ENCODE data around the gene MYH7. TPM values are rescaled to one million over a fixed set of nuclear protein-coding genes. Genes with fewer than 3 reads are reported as not detected.

MYH7 gene
- total RNA-seq, 1 donor from 2014 or later: not detected

- peaks cover 9% of the 10 kb centered on the region for H3K9me3 Mint-ChIP-seq (ENCODE audit: unreplicated experiment)
- no peak for DNase-seq
- peaks cover 8% of the 10 kb centered on the region for H3K4me1 Mint-ChIP-seq (ENCODE audit: low read depth, unreplicated experiment)
- no peak overlapping the region for H3K27ac Mint-ChIP-seq (ENCODE audit: unreplicated experiment)
- no peaks in the 10 kb centered on the region for H3K36me3 Mint-ChIP-seq (ENCODE audit: unreplicated experiment)
- peaks cover 9% of the 10 kb centered on the region for H3K27me3 Mint-ChIP-seq (ENCODE audit: unreplicated experiment)
- H3K4me3 Mint-ChIP-seq (ENCODE audit: unreplicated experiment): no peak overlapping the region
- TF ChIP-seq, protein P1, sequence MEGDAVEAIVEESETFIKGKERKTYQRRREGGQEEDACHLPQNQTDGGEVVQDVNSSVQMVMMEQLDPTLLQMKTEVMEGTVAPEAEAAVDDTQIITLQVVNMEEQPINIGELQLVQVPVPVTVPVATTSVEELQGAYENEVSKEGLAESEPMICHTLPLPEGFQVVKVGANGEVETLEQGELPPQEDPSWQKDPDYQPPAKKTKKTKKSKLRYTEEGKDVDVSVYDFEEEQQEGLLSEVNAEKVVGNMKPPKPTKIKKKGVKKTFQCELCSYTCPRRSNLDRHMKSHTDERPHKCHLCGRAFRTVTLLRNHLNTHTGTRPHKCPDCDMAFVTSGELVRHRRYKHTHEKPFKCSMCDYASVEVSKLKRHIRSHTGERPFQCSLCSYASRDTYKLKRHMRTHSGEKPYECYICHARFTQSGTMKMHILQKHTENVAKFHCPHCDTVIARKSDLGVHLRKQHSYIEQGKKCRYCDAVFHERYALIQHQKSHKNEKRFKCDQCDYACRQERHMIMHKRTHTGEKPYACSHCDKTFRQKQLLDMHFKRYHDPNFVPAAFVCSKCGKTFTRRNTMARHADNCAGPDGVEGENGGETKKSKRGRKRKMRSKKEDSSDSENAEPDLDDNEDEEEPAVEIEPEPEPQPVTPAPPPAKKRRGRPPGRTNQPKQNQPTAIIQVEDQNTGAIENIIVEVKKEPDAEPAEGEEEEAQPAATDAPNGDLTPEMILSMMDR (IDR thresholded peaks at IDR 0.05; ENCODE audit: partially characterized antibody, unreplicated experiment): no peak
These were observed 63.6 kb downstream of the MYH7 start for GRCh38 chr14:23371865-23372264.

DNA sequence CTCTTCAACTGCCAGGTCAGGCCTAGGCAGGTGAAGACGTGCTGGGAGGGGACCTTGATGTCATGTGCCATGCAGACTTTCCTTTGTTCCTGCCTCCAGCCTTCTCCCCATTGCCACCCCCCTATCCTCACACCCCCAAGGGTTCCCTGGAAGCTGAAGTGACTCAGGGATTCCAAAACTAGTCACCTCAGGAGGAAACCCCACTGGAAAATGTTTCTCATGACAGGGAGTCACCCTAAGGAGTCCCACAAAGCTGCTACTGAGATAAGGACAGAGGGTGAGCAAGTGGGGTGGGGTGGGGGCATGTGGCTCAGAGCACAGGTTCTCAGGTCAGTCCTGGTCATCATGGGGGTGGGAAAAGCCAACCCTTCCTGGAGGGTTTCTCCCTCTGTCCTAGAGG is 65.2 kb downstream of the MYH7 start:
- Mint-ChIP-seq H3K4me1 (ENCODE audit: low read depth, unreplicated experiment) (peaks cover 7% of the 10 kb centered on the region), H3K27me3 (ENCODE audit: unreplicated experiment) (peaks cover 12% of the 10 kb centered on the region), H3K36me3 (ENCODE audit: unreplicated experiment) (no peaks in the 10 kb centered on the region), H3K27ac (ENCODE audit: unreplicated experiment) (no peak overlapping the region), H3K4me3 (ENCODE audit: unreplicated experiment) (no peak overlapping the region), H3K9me3 (ENCODE audit: unreplicated experiment) (peaks cover 10% of the 10 kb centered on the region)
- no peak for DNase-seq
- TF ChIP-seq, protein P1 (IDR thresholded peaks at IDR 0.05; ENCODE audit: partially characterized antibody, unreplicated experiment): no peak

DNA sequence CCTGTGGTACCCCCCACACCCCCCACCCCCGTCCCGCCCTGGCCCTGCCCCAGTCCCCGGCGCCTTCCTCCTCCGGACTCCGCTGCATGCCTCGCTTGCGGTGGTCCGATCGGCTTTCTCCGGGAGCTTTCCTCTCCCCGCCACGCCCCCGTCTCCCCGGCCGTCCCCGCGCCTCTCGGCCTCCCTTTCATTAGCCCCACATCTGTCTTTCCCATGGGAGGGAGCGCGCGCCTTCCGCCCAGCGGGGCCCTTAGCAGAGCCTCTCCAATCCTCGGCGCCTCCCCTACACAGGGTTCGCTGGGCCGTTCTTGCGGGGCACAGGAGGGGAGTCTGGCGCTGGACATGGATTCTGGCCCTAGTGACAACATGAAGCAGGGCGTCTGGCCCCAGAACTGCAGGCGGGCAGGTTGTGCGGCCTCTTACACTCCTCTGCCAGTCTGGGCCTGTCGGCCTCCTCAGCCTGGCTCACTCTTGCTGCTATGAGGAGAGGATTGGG is 69.0 kb downstream of the MYH7 start:
- peak overlapping the region; percentile 88 for H3K27ac Mint-ChIP-seq (ENCODE audit: unreplicated experiment)
- peaks cover 17% of the 10 kb centered on the region for H3K9me3 Mint-ChIP-seq (ENCODE audit: unreplicated experiment)
- peaks cover 19% of the 10 kb centered on the region for H3K27me3 Mint-ChIP-seq (ENCODE audit: unreplicated experiment)
- TF ChIP-seq, protein P1 (IDR thresholded peaks at IDR 0.05; ENCODE audit: partially characterized antibody, unreplicated experiment): no peak
- peak overlapping the region; percentile 71 for H3K4me3 Mint-ChIP-seq (ENCODE audit: unreplicated experiment)
- no peaks in the 10 kb centered on the region for H3K36me3 Mint-ChIP-seq (ENCODE audit: unreplicated experiment)
- DNase-seq: peak; percentile 83
- peaks cover 15% of the 10 kb centered on the region for H3K4me1 Mint-ChIP-seq (ENCODE audit: low read depth, unreplicated experiment)

GRCh38 chr14:23365732-23366425 is 69.6 kb downstream of the MYH7 start:
- Mint-ChIP-seq H3K27me3 (ENCODE audit: unreplicated experiment) (peaks cover 18% of the 10 kb centered on the region), H3K27ac (ENCODE audit: unreplicated experiment) (no peak overlapping the region), H3K9me3 (ENCODE audit: unreplicated experiment) (peaks cover 21% of the 10 kb centered on the region), H3K4me3 (ENCODE audit: unreplicated experiment) (peak overlapping the region; percentile 70), H3K4me1 (ENCODE audit: low read depth, unreplicated experiment) (peaks cover 19% of the 10 kb centered on the region), H3K36me3 (ENCODE audit: unreplicated experiment) (peaks cover 4% of the 10 kb centered on the region)
- TF ChIP-seq, protein P1 (IDR thresholded peaks at IDR 0.05; ENCODE audit: partially characterized antibody, unreplicated experiment): no peak
- peak; percentile 75 for DNase-seq

DNA sequence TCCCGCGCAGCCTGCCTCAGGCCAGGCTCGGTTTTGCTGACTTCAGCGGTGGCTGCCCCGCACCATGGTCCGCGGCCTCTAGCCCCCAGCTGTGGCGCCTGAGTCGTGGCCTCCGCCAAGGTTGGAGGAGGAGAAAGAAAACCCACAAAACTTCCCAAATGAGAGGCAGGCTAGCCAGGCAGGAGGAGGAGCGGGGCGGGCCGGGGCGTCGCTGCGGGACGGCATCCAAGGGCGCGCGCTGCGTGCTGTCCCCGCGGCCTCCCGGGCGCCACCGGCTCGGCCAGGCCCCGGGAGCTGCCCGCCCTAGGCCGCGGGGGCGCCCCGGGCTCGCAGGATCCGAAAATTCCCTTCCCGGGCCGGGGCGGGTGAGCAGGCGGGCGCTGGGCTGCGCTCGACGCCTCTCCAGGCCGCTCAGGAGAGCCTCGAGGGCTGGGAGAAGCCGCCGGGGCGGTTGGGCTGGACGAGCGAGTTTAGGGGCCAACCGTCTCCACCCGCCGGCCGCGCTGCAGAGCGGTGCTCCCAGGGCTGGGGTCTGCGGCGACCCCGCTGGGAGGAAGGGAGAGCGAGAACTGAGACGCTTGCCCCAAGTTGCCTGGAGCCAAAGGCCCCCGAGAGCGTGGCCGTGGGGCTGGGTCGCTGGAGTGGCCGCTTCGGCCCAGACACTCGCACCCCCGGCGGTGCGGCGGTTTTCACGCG is 70.3 kb downstream of the MYH7 start, which contains the start of gene EFS:
EFS (minus strand) TSS at position 137 of the 696 bp plus-strand sequence. CDS start 147 bp downstream, outside the sequence.
- H3K27me3 Mint-ChIP-seq (ENCODE audit: unreplicated experiment): peaks cover 21% of the 10 kb centered on the region
- TF ChIP-seq, protein P1 (IDR thresholded peaks at IDR 0.05; ENCODE audit: partially characterized antibody, unreplicated experiment): no peak
- H3K36me3 Mint-ChIP-seq (ENCODE audit: unreplicated experiment): peaks cover 6% of the 10 kb centered on the region
- H3K4me3 Mint-ChIP-seq (ENCODE audit: unreplicated experiment): peak within 1 kb of the TSS; percentile 92
- H3K9me3 Mint-ChIP-seq (ENCODE audit: unreplicated experiment): peaks cover 22% of the 10 kb centered on the region
- peak; percentile 50 for DNase-seq
- H3K4me1 Mint-ChIP-seq (ENCODE audit: low read depth, unreplicated experiment): peaks cover 20% of the 10 kb centered on the region
- H3K27ac Mint-ChIP-seq (ENCODE audit: unreplicated experiment): peak within 1 kb of the TSS; percentile 99

All from glutamatergic neuron (in vitro differentiated cells).